SK-N-SH (cell line): Measurements from ENCODE around the gene SPATA13. TPM values are rescaled to one million over a fixed set of nuclear protein-coding genes. Genes with fewer than 3 reads are reported as not detected.

Experiments used
- CTCF ChIA-PET: fragments of 300-600, 350-600 bp; formaldehyde crosslinking; extraction: SDS; loops from one replicate; lab custom pipeline; 2021; lab: Yijun Ruan, JAX
- POLR2A ChIA-PET: fragments of 350-600 bp; sonication (Branson Sonifier 250); formaldehyde crosslinking; extraction: SDS; loops from one replicate; lab custom pipeline; 2020; ENCODE audit warnings: antibody characterized with exemption, inconsistent platforms; lab: Yijun Ruan, JAX
- DNase-seq: peaks from one replicate; pipeline ENCODE4 v3.0.0; 2012
- H2AFZ ChIP-seq: fragments of 200-600 bp; sonication (generic); 2 replicates; pipeline ENCODE4 v1.8.1; 2016; ENCODE audit warnings: antibody characterized with exemption, mild to moderate bottlenecking, low read depth
- H3F3A ChIP-seq: fragments of 200-600 bp; sonication (generic); replicated peaks from 2 replicates; pipeline ENCODE3; 2016; ENCODE audit warnings: antibody characterized with exemption, mild to moderate bottlenecking; ENCODE audit not compliant: insufficient read depth
- H3K27ac ChIP-seq, 2 experiments: fragments of 200-500 bp in 1 of 2; fragments of 200-600 bp in 1 of 2; sonication (Bioruptor generic) in 1 of 2; sonication (generic), shearing (Covaris generic) in 1 of 2; 2 replicates each; pipeline versions ENCODE4 v1.5.1 to v1.6.1; 2014 to 2016; ENCODE audit warnings: low read depth in 2 of 2, inconsistent platforms in 1 of 2, low read length in 1 of 2, mild to moderate bottlenecking in 1 of 2, mixed read lengths in 1 of 2
- H3K27me3 ChIP-seq: fragments of 200-600 bp; sonication (generic), shearing (Covaris generic); 2 replicates; pipeline ENCODE4 v1.6.1; 2016; ENCODE audit warnings: mixed run types; ENCODE audit not compliant: insufficient read depth
- H3K36me3 ChIP-seq, 2 experiments: fragments of 200-500 bp in 1 of 2; fragments of 200-600 bp in 1 of 2; sonication (Bioruptor generic) in 1 of 2; sonication (generic) in 1 of 2; replicated peaks in 1 of 2; 2 replicates each; pipeline versions ENCODE3 to v1.5.1; 2014 to 2016; ENCODE audit warnings: low read length in 1 of 2, mild to moderate bottlenecking in 1 of 2; ENCODE audit not compliant: insufficient read depth in 2 of 2, control insufficient read depth in 1 of 2
- H3K4me1 ChIP-seq, 2 experiments: fragments of 200-500 bp in 1 of 2; fragments of 200-600 bp in 1 of 2; sonication (Bioruptor generic) in 1 of 2; sonication (generic), shearing (Covaris generic) in 1 of 2; 2 replicates each; pipeline versions ENCODE4 v1.5.1 to v1.6.1; 2014 to 2016; ENCODE audit warnings: low read depth in 1 of 2, low read length in 1 of 2, mixed run types in 1 of 2; ENCODE audit not compliant: insufficient read depth in 2 of 2, control insufficient read depth in 1 of 2
- H3K4me2 ChIP-seq: fragments of 200-600 bp; sonication (generic), shearing (Covaris generic); 2 replicates; pipeline ENCODE4 v1.6.1; 2017; ENCODE audit warnings: mixed run types
- H3K4me3 ChIP-seq, 2 experiments: fragments of 200-500 bp in 1 of 2; fragments of 200-600 bp in 1 of 2; sonication (Bioruptor generic) in 1 of 2; sonication (generic), shearing (Covaris generic) in 1 of 2; 2 replicates each; pipeline versions ENCODE4 v1.5.1 to v1.8.1; 2014 to 2016; ENCODE audit warnings: low read depth in 2 of 2, inconsistent platforms in 1 of 2, low read length in 1 of 2, mild to moderate bottlenecking in 1 of 2, mixed read lengths in 1 of 2, moderate library complexity in 1 of 2
- H3K79me2 ChIP-seq: fragments of 200-600 bp; sonication (generic); 2 replicates; pipeline ENCODE4 v1.8.1; 2017; ENCODE audit warnings: mild to moderate bottlenecking; ENCODE audit not compliant: insufficient read depth
- H3K9ac ChIP-seq: fragments of 200-600 bp; sonication (generic); 2 replicates; pipeline ENCODE4 v1.6.1; 2017; ENCODE audit warnings: mixed run types
- H3K9me2 ChIP-seq: fragments of 200-600 bp; sonication (generic); 2 replicates; pipeline ENCODE4 v1.6.1; 2017; ENCODE audit warnings: mixed run types
- H3K9me3 ChIP-seq: fragments of 200-600 bp; sonication (generic); 2 replicates; pipeline ENCODE4 v1.6.1; 2017; ENCODE audit warnings: mixed run types, mild to moderate bottlenecking, moderate library complexity
- H4K20me1 ChIP-seq: fragments of 200-600 bp; sonication (generic); 2 replicates; pipeline ENCODE4 v1.6.1; 2017; ENCODE audit warnings: mild to moderate bottlenecking, mixed run types; ENCODE audit not compliant: insufficient read depth
- CHD2 ChIP-seq: fragments of 150-350 bp; IDR thresholded peaks from 2 replicates; pipeline ENCODE4 v1.6.1; 2018; ENCODE audit warnings: low read length; ENCODE audit not compliant: partially characterized antibody
- CTCF ChIP-seq: fragments of 200-600 bp; sonication (generic); IDR thresholded peaks from 2 replicates; pipeline ENCODE4 v1.6.1; 2017; ENCODE audit warnings: antibody characterized with exemption, mild to moderate bottlenecking, moderate library complexity
- ELF1 ChIP-seq: IDR thresholded peaks from 2 replicates; pipeline ENCODE4 v1.4.0; 2012
- GABPA ChIP-seq: IDR thresholded peaks from 2 replicates; pipeline ENCODE4 v1.4.0; 2012; ENCODE audit warnings: low read depth, mild to moderate bottlenecking
- IRF3 ChIP-seq: fragments of 150-350 bp; IDR thresholded peaks from 2 replicates; pipeline ENCODE4 v1.6.1; 2016; ENCODE audit warnings: mild to moderate bottlenecking, low read depth, low read length
- MXI1 ChIP-seq: IDR thresholded peaks from 2 replicates; pipeline ENCODE4 v1.6.1; 2012; ENCODE audit warnings: mild to moderate bottlenecking, low read depth, low read length, improper control_type of control experiment
- NFIC ChIP-seq: IDR thresholded peaks from 2 replicates; pipeline ENCODE4 v1.4.0; 2012; ENCODE audit warnings: borderline replicate concordance
- PBX3 ChIP-seq: IDR thresholded peaks from 2 replicates; pipeline ENCODE4; 2012
- REST ChIP-seq: IDR thresholded peaks from 2 replicates; pipeline ENCODE4 v1.6.1; 2012; ENCODE audit warnings: mild to moderate bottlenecking, low read depth, low read length, moderate library complexity
- RFX5 ChIP-seq: IDR thresholded peaks from 2 replicates; pipeline ENCODE4 v1.6.1; 2012; ENCODE audit warnings: mild to moderate bottlenecking, improper control_type of control experiment, low read length
- TCF12 ChIP-seq: IDR thresholded peaks from 2 replicates; pipeline ENCODE4 v1.4.0; 2012
- TEAD4 ChIP-seq: IDR thresholded peaks from 2 replicates; pipeline ENCODE4 v1.4.0; 2012; ENCODE audit warnings: mild to moderate bottlenecking, borderline replicate concordance; ENCODE audit not compliant: insufficient read depth
- USF2 ChIP-seq: fragments of 150-350 bp; IDR thresholded peaks from 2 replicates; pipeline ENCODE4 v1.6.1; 2017; ENCODE audit warnings: antibody characterized with exemption, low read length, low read depth, borderline replicate concordance
- WGBS: methylation state at CpG from one replicate; pipeline ENCODE4 v1.1.6; 2017; ENCODE audit warnings: low lambda C conversion rate; 5-methylcytosine and 5-hydroxymethylcytosine counted together
- polyA plus RNA-seq, 3 experiments: library from polyadenylated mRNA; depleted of rRNA; stranded (reverse); fragments of >200 nt; gene quantifications; 2 replicates each; pipeline ENCODE4 v1.2.3, GENCODE V29; 2012

The SPATA13 gene
- polyA plus RNA-seq, 1 of the 3 experiments (the other 2 are of a cell fraction) = 4.3 TPM

- Histone ChIP-seq H3K27me3 (no peaks in the 10 kb centered on the region), H3K4me3 (no peak overlapping the region), H3K9me2 (no peaks in the 10 kb centered on the region), H3K9me3 (no peaks in the 10 kb centered on the region), H3F3A (no peaks in the 10 kb centered on the region)
- 84% methylated on average over 9 of the region's 9 CpGs for WGBS
- CTCF ChIA-PET = no interaction called here
- DNase-seq = no peak
- TF ChIP-seq USF2 (no peak), RFX5 (no peak), NFIC (no peak), PBX3 (no peak), TCF12 (no peak), IRF3 (no peak), ELF1 (no peak), CTCF (no peak)
- TF ChIP-seq, all 33 proteins: peak for 0
- Histone ChIP-seq H3K36me3 (no peaks in the 10 kb centered on the region), H4K20me1 (no peaks in the 10 kb centered on the region), H3K4me2 (no peak overlapping the region), H3K79me2 (no peaks in the 10 kb centered on the region; the same call in 1 of the 2 replicates), H2AFZ (no peak overlapping the region), H3K4me1 (no peaks in the 10 kb centered on the region), H3K9ac (no peak overlapping the region), H3K27ac (no peak overlapping the region)
- POLR2A ChIA-PET = no interaction called here
Observed at GRCh38 chr13:24124789-24125476, 35.6 kb upstream of the SPATA13 start.

GRCh38 chr13:24127116-24127631 is 33.3 kb upstream of the SPATA13 start:
- Histone ChIP-seq H3K9ac (no peak overlapping the region), H3K4me3 (no peak overlapping the region), H3K4me1 (no peaks in the 10 kb centered on the region), H3K27ac (no peak overlapping the region), H4K20me1 (no peaks in the 10 kb centered on the region), H3F3A (no peaks in the 10 kb centered on the region), H3K36me3 (no peaks in the 10 kb centered on the region), H3K9me2 (no peaks in the 10 kb centered on the region), H3K9me3 (no peaks in the 10 kb centered on the region), H2AFZ (no peak overlapping the region), H3K27me3 (no peaks in the 10 kb centered on the region), H3K79me2 (no peaks in the 10 kb centered on the region), H3K4me2 (no peak overlapping the region)
- ChIA-PET CTCF (interaction anchor here (1.3 kb wide), 1 partner anchor 101 kb away, joined by 4 read pairs; no protein-coding TSS in a partner anchor), POLR2A (no interaction called here)
- 38% methylated on average over 1 of the region's 2 CpGs for WGBS
- DNase-seq = no peak
- TF ChIP-seq CHD2 (no peak), TEAD4 (no peak), GABPA (no peak), REST (no peak), MXI1 (no peak), CTCF (no peak), TCF12 (no peak)
